ENCODE results near the gene MAK. TPM values are rescaled to one million over a fixed set of nuclear protein-coding genes. Genes with fewer than 3 reads are reported as not detected.

MAK gene
- total RNA-seq, 4 donors from 2014 or later: 0.59 to 0.90 TPM; not detected in 2

GRCh38 chr6:10730254-10730653, 108.1 kb downstream of the MAK start:
- Histone ChIP-seq H3K4me1 (peaks cover 0 to 12% (median under 1%) of the 10 kb centered on the region in 4 donors), H3K4me3 (no peak overlapping the region), H3K36me3 (peaks cover 0 to 85% (median 2%) of the 10 kb centered on the region in 3 donors), H3K27ac (no peak overlapping the region), H3K9me3 (no peaks in the 10 kb centered on the region), H3K27me3 (no peaks in the 10 kb centered on the region)
- TF ChIP-seq CTCF (IDR thresholded peaks at IDR 0.05) (no peak), EP300 (IDR thresholded peaks at IDR 0.05) (no peak), POLR2A (IDR thresholded peaks at IDR 0.05) (no peak)
- DNase-seq (ENCODE audit: low spot score in 2 of 2): no peak
- 79 to 85% methylated on average over 3 of the region's 3 CpGs for WGBS, 2 donors

GRCh38 chr6:10725716-10726115, 112.6 kb downstream of the MAK start:
- Histone ChIP-seq H3K9me3 (no peaks in the 10 kb centered on the region), H3K27me3 (no peaks in the 10 kb centered on the region), H3K27ac (no peak overlapping the region), H3K4me3 (no peak overlapping the region), H3K36me3 (peaks cover 0 to 61% (median 2%) of the 10 kb centered on the region in 3 donors), H3K4me1 (peaks cover 0 to 47% (median 11%) of the 10 kb centered on the region in 4 donors)
- 59 to 64% methylated on average over 9 of the region's 9 CpGs for WGBS, 2 donors
- no peak for DNase-seq (ENCODE audit: low spot score in 2 of 2)
- no peak for TF ChIP-seq EP300 (IDR thresholded peaks at IDR 0.05)
- TF ChIP-seq POLR2A (IDR thresholded peaks at IDR 0.05): no peak
- TF ChIP-seq CTCF (IDR thresholded peaks at IDR 0.05): no peak

GRCh38 chr6:10725044-10725443, 113.3 kb downstream of the MAK start:
- no peak overlapping the region for H3K4me3 ChIP-seq
- H3K9me3 ChIP-seq: no peaks in the 10 kb centered on the region
- no peak overlapping the region for H3K27ac ChIP-seq
- TF ChIP-seq CTCF (IDR thresholded peaks at IDR 0.05) (no peak), POLR2A (IDR thresholded peaks at IDR 0.05) (no peak)
- H3K36me3 ChIP-seq: peaks cover 0 to 54% (median 2%) of the 10 kb centered on the region in 3 donors
- WGBS, 2 donors: 67 to 78% methylated on average over 6 of the region's 6 CpGs
- DNase-seq (ENCODE audit: low spot score in 2 of 2): no peak
- H3K27me3 ChIP-seq: no peaks in the 10 kb centered on the region
- peaks cover 0 to 47% (median 11%) of the 10 kb centered on the region in 4 donors for H3K4me1 ChIP-seq

GRCh38 chr6:10723567-10723881, 114.8 kb downstream of the MAK start:
- no peaks in the 10 kb centered on the region for H3K27me3 ChIP-seq
- 13 to 17% methylated on average over 7 of the region's 7 CpGs for WGBS, 2 donors
- TF ChIP-seq CTCF (IDR thresholded peaks at IDR 0.05): no peak
- no peak for TF ChIP-seq EP300 (IDR thresholded peaks at IDR 0.05)
- TF ChIP-seq POLR2A (IDR thresholded peaks at IDR 0.05): no peak
- H3K27ac ChIP-seq: peak overlapping the region in 3 of 4 donors; percentile 82 to 91 (median 89)
- H3K9me3 ChIP-seq: no peaks in the 10 kb centered on the region
- peaks cover 0 to 39% (median 0%) of the 10 kb centered on the region in 3 donors for H3K36me3 ChIP-seq
- H3K4me3 ChIP-seq: peak overlapping the region; percentile 51 to 82 (median 66)
- DNase-seq (ENCODE audit: low spot score in 2 of 2): no peak
- H3K4me1 ChIP-seq: peaks cover 0 to 52% (median 11%) of the 10 kb centered on the region in 4 donors

GRCh38 chr6:10722820-10723566, 115.3 kb downstream of the MAK start, which contains the start of gene TMEM14C:
TMEM14C (plus strand) TSS chr6:10723070; CDS start chr6:10724614, 1,544 bp downstream.
- Histone ChIP-seq H3K4me3 (peak within 1 kb of the TSS; percentile 51 to 82 (median 66)), H3K36me3 (peaks cover 0 to 33% (median 0%) of the 10 kb centered on the region in 3 donors), H3K27me3 (no peaks in the 10 kb centered on the region), H3K9me3 (no peaks in the 10 kb centered on the region), H3K4me1 (peaks cover 0 to 52% (median 11%) of the 10 kb centered on the region in 4 donors), H3K27ac (peak within 1 kb of the TSS; percentile 47 to 91 (median 88))
- DNase-seq (ENCODE audit: low spot score in 2 of 2): peak; percentile 97 to 98
- TF ChIP-seq POLR2A (IDR thresholded peaks at IDR 0.05): peak; percentile 36 to 76
- peak in 2 of 5 experiments; percentile 16 to 51 for TF ChIP-seq CTCF (IDR thresholded peaks at IDR 0.05)
- peak; percentile 93 for TF ChIP-seq EP300 (IDR thresholded peaks at IDR 0.05)
- WGBS, 2 donors: 0% methylated on average over 39 to 48 of the region's 55 CpGs

Measured in tibial nerve (tissue), 4 donors.